HFF-Myc (cell line): ENCODE data around the gene PIK3C2G.

ENCODE experiments used
- DNase-seq: peaks from one replicate; pipeline ENCODE4 v3.0.0-alpha.2; 2011; ENCODE audit warnings: low read depth; ENCODE audit errors: extremely low read depth
- H3K4me3 ChIP-seq: replicated peaks from 2 replicates; pipeline ENCODE4 v1.5.1; 2011; ENCODE audit warnings: low read depth, mild to moderate bottlenecking, control low read depth, low read length
- CTCF ChIP-seq: IDR thresholded peaks from 2 replicates; pipeline ENCODE4 v1.5.1; 2012; ENCODE audit warnings: mild to moderate bottlenecking, low read depth, low read length, control low read depth; ENCODE audit errors: missing control alignments

The PIK3C2G gene

GRCh38 chr12:18428416-18428815 lies 167.1 kb downstream of the PIK3C2G start:
- no peak for TF ChIP-seq CTCF
- DNase-seq, result no peak
- H3K4me3 ChIP-seq, result no peak overlapping the region

GRCh38 chr12:18429366-18429765 lies 168.0 kb downstream of the PIK3C2G start:
- H3K4me3 ChIP-seq, result no peak overlapping the region
- DNase-seq, result no peak
- TF ChIP-seq CTCF, result no peak

- peak; percentile 79 for TF ChIP-seq CTCF
- no peak overlapping the region for H3K4me3 ChIP-seq
- peak; percentile 21 for DNase-seq
These were observed 169.2 kb downstream of the PIK3C2G start for GRCh38 chr12:18430425-18431048.

- H3K4me3 ChIP-seq, result no peak overlapping the region
- DNase-seq, result no peak
- TF ChIP-seq CTCF, result no peak
These were observed 170.5 kb downstream of the PIK3C2G start for GRCh38 chr12:18431771-18432170.

- DNase-seq, result no peak
- H3K4me3 ChIP-seq, result no peak overlapping the region
- TF ChIP-seq CTCF, result no peak
These were observed 170.9 kb downstream of the PIK3C2G start for GRCh38 chr12:18432206-18432605.

DNA sequence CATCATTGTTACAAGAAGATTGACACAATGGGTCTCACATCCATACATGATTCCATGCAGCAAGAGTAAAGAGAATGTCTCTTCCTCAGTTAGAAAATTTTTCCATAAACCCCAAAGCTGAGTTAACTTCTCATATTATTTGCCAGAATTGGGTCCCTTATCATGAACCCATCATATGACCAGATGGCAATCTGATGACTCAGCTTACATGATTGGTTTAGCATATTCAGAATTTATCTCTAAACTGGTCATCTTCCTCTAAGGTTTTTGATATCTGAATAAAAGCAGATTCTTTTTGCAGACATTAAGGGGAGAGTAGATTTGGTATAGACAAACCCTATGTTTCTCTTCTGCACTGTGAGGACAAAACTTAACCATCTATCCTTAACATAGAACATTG lies 174.9 kb downstream of the PIK3C2G start:
- H3K4me3 ChIP-seq, result no peak overlapping the region
- TF ChIP-seq CTCF, result no peak
- no peak for DNase-seq

DNA sequence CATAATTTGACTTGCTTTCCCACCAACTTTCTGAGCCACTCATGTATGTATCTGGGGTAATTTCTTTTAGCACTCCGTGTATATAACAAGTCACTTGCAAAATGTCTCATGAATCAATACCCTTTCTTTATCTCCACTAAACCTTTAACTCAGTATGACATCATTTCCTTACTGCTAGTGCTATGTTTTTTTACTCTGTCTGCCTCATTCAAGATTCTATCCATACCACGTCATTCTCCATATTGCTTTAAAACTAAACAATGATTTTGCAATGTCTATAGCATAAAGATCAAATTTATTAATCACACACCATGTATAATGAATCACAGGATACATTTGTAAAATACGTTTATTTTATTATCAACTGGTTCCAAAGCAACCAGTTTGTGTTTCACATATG lies 178.2 kb downstream of the PIK3C2G start:
- no peak for DNase-seq
- TF ChIP-seq CTCF, result no peak
- no peak overlapping the region for H3K4me3 ChIP-seq
